Measurements from ENCODE around the gene CELA3A.

The CELA3A gene

DNA sequence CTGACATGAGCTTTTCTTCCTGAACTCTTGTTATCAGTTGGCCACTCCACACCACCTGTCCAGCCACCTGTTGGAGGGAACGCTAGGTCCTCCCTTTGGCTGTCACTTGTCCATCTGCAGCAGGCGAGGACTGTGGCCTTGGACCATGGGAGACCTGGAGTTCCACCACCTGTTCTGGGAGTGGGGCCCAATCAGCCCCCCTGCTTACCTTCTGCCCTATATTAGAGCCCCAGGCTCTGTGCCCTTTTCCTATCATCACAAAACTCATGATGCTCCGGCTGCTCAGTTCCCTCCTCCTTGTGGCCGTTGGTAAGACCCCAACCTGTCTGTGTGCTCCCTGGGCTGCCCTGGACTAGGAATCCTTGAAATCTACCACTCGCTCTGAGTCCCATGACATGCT, at the start of gene CELA3A:
CELA3A (plus strand) TSS at position 249 of the 400 bp plus-strand sequence; CDS start at position 267, 18 bp downstream.
- H3K36me3 ChIP-seq: no peaks in the 10 kb centered on the region

DNA sequence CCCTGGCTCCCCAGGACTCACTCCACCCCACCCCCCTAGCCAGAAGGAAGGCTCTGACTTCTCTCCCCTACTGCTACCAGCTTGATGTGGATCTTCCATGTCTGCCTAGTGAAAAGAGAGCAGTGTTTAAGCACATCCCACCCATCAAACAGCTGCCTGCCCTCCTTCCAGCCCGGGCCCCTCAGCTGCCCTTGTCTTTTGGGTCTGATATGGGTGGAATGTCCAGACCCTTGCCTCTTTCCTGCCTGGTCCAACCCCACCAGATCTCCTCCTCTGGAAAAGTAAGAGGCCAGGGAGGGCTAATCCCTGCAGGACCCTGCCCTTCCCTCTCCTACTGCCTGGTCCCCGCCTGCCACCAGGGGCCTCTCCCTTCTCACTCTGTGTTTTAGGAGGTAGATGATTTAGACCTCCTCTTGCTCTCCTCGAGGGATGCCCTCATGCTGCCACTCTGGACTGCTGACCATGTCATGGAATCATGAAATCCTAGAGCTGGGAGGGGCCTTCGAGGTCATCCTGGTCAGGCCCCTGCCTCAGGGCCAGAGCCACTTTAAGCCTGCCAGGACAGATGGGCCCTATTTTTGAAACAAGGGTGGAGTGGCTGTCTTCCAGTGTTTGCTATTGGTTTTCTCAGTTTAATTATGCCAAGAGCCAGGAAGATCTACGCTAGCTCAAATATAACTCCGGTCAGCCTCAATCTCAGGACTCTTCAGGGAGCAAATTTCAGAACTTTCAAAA, 48.5 kb upstream of the CELA3A start:
- H3K36me3 ChIP-seq: no peaks in the 10 kb centered on the region
- H3K27me3 ChIP-seq: peaks cover 11% of the 10 kb centered on the region
- H3K4me3 ChIP-seq (ENCODE audit: low read depth in 1 of 2, low read length in 1 of 2): no peak overlapping the region
- H3K4me1 ChIP-seq (ENCODE audit: control insufficient read depth in 1 of 2, insufficient read depth in 1 of 2, low read depth in 1 of 2, low read length in 1 of 2): no peaks in the 10 kb centered on the region
- no peak overlapping the region for H3K27ac ChIP-seq
- no peaks in the 10 kb centered on the region for H3K9me3 ChIP-seq
- TF ChIP-seq CTCF (IDR thresholded peaks at IDR 0.05): no peak

More for the DNA sequence above, at the start of gene CELA3A:
- no peaks in the 10 kb centered on the region for H3K4me1 ChIP-seq (ENCODE audit: control insufficient read depth in 1 of 2, insufficient read depth in 1 of 2, low read depth in 1 of 2, low read length in 1 of 2)
- TF ChIP-seq CTCF (IDR thresholded peaks at IDR 0.05): no peak
- H3K27me3 ChIP-seq: no peaks in the 10 kb centered on the region
- H3K27ac ChIP-seq: no peak within 1 kb of the TSS
- H3K9me3 ChIP-seq: no peaks in the 10 kb centered on the region
- no peak within 1 kb of the TSS for H3K4me3 ChIP-seq (ENCODE audit: low read depth in 1 of 2, low read length in 1 of 2)

DNA sequence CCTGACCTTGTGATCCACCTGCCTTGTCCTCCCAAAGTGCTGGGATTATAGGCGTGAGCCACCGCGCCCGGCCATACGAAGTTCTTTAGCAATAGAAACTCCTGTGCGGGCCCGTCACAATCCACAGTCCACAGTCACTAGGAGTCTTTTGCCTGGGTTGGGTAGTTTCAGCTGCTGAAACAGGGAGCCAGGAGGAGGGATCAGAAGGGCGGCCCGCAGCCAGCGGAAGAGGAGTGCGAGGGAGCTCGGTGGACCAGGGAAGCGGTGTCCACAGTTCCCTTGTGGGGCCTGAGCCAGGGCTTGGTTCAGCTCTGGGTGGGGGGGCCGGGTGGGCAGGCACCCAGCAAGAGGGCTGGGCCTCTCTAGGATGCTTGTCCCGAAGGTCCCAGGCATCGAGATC, 46.4 kb upstream of the CELA3A start:
- Histone ChIP-seq H3K27me3 (peaks cover 14% of the 10 kb centered on the region), H3K9me3 (no peaks in the 10 kb centered on the region), H3K36me3 (no peaks in the 10 kb centered on the region), H3K4me1 (ENCODE audit: control insufficient read depth in 1 of 2, insufficient read depth in 1 of 2, low read depth in 1 of 2, low read length in 1 of 2) (no peaks in the 10 kb centered on the region), H3K27ac (no peak overlapping the region), H3K4me3 (ENCODE audit: low read depth in 1 of 2, low read length in 1 of 2) (no peak overlapping the region)
- no peak for TF ChIP-seq CTCF (IDR thresholded peaks at IDR 0.05)

DNA sequence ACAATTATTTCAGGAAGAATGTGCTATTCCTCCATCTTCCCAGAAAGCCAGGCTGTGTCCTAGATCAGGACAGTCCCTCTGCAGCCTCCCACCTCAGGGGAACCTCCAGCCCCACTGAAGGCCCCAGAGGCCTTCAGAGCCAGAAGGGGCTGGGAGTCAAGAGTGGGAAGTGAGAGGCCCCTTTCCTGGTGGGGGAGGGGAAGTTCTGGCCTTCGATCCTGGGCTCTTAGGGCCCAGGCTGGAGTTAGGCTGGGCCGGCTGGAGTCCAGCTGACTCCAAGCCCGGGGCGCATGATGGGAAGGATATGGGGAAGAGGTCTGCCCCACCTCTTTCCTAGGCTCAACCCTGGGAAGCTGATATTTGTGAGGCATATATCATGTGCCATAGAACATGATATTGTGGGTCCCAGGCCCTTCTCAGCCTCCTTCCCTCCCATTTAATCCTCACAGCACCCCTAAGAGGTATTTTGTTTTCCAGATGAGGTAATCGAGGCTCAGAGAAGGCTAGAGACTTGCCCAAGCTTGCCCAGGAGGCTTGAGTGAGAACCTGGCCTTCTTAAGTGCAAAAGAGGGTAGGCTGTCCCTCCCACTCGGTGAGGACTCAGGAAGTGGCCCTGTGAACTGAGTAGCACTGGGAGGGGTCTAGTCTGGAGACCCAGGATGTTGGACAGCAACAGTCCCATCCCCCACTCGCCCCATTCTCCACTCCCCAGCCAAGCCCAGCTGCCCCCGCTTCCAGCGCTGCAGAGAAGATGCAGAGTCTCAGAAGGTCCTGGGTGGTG, 45.8 kb upstream of the CELA3A start:
- no peak for TF ChIP-seq CTCF (IDR thresholded peaks at IDR 0.05)
- Histone ChIP-seq H3K27ac (no peak overlapping the region), H3K9me3 (no peaks in the 10 kb centered on the region), H3K36me3 (no peaks in the 10 kb centered on the region), H3K4me1 (ENCODE audit: control insufficient read depth in 1 of 2, insufficient read depth in 1 of 2, low read depth in 1 of 2, low read length in 1 of 2) (no peaks in the 10 kb centered on the region), H3K4me3 (ENCODE audit: low read depth in 1 of 2, low read length in 1 of 2) (no peak overlapping the region), H3K27me3 (peaks cover 14% of the 10 kb centered on the region)

DNA sequence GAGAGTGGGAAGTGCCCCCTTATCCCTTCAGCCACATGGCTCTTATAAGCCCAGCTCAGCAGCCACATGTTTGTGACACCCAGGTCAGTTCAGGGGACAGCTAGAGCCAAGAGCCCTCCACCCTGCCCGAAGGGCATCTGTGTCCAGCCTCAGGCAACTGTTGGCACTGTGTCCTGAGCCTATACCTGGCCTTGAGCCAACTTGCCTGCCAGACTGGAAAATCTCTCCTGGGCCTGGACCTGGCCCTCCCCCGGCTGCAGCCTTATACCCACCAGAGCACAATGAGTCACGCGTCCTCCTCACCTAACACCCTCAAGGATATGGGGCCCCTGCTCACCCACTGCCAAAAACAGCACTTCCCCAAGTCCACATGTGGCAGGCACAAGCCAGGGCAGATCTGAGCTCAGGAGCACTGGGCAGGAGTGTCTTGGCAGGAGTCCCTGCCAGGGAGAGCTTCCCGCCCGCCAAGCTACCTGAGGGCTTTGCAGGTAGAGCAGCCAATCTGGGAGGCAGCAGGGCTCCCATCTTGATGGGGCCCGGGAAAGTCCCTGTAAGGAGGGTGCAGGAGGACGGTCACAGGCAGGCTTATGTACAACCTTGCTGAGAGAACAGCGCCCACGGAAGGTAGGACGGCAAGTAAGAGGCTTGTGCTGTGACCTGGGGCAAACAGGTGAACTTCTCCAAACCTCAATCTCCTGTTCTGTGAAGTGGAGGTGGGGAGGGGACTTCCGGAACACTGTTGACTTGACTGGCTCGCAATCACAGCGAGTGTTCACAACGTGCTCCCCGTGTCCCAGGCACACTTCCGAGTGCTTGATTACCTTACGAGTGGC, 44.5 kb upstream of the CELA3A start:
- TF ChIP-seq CTCF (IDR thresholded peaks at IDR 0.05): no peak
- Histone ChIP-seq H3K27ac (no peak overlapping the region), H3K4me3 (ENCODE audit: low read depth in 1 of 2, low read length in 1 of 2) (no peak overlapping the region), H3K9me3 (no peaks in the 10 kb centered on the region), H3K36me3 (no peaks in the 10 kb centered on the region), H3K4me1 (ENCODE audit: control insufficient read depth in 1 of 2, insufficient read depth in 1 of 2, low read depth in 1 of 2, low read length in 1 of 2) (no peaks in the 10 kb centered on the region), H3K27me3 (peaks cover 14% of the 10 kb centered on the region)
